ENCODE results near the gene PALM. TPM values are rescaled to one million over a fixed set of nuclear protein-coding genes. Genes with fewer than 3 reads are reported as not detected.

The PALM gene
- total RNA-seq, 4 donors from 2014 or later: 57.1 to 228 (median 77.4) TPM

GRCh38 chr19:685454-685931, 23.2 kb upstream of the PALM start:
- TF ChIP-seq, protein P1, sequence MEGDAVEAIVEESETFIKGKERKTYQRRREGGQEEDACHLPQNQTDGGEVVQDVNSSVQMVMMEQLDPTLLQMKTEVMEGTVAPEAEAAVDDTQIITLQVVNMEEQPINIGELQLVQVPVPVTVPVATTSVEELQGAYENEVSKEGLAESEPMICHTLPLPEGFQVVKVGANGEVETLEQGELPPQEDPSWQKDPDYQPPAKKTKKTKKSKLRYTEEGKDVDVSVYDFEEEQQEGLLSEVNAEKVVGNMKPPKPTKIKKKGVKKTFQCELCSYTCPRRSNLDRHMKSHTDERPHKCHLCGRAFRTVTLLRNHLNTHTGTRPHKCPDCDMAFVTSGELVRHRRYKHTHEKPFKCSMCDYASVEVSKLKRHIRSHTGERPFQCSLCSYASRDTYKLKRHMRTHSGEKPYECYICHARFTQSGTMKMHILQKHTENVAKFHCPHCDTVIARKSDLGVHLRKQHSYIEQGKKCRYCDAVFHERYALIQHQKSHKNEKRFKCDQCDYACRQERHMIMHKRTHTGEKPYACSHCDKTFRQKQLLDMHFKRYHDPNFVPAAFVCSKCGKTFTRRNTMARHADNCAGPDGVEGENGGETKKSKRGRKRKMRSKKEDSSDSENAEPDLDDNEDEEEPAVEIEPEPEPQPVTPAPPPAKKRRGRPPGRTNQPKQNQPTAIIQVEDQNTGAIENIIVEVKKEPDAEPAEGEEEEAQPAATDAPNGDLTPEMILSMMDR (IDR thresholded peaks at IDR 0.05; ENCODE audit: low read depth): no peak

DNA sequence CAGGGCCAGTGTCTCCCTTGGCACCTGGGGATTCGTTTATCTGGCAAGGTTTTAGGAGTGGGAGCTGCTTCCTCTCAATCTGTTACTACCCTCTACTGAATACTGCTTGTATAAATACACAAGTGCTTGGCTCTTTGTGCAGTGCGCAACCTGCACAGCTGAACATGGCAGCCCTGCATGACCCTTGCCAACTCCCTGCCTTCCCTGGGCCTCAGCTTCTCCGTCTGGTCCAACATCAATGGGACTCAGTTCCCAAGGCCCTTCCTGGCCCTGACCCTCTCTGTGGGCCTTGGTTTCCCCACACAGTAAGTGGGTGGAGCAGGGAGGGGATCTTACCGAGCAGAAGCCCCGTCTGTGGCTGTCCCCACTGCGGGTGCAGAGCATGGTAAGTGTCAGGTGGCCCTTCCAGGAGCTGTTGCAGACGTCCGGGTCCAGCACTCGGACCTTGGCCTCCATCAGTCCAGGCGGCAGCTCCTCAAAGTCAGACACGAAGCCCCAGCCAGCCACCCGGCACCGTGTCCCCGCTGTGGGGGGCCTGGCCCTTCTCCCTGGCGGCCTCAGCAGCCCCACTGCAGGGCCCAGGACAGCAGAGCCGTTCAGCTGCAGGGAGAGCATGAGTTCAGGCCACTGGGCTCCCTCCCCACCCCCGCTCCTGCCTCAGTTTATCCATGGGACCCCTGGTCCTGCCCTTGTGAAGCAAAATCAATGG, 22.0 kb upstream of the PALM start:
- TF ChIP-seq, protein P1 (IDR thresholded peaks at IDR 0.05; ENCODE audit: low read depth): no peak

GRCh38 chr19:687569-688166, 21.1 kb upstream of the PALM start:
- TF ChIP-seq, protein P1 (IDR thresholded peaks at IDR 0.05; ENCODE audit: low read depth): no peak

- TF ChIP-seq, protein P1 (IDR thresholded peaks at IDR 0.05; ENCODE audit: low read depth): no peak
These were observed 20.5 kb upstream of the PALM start for GRCh38 chr19:688214-688613.

GRCh38 chr19:688992-689391, 19.7 kb upstream of the PALM start:
- TF ChIP-seq, protein P1 (IDR thresholded peaks at IDR 0.05; ENCODE audit: low read depth): no peak

DNA sequence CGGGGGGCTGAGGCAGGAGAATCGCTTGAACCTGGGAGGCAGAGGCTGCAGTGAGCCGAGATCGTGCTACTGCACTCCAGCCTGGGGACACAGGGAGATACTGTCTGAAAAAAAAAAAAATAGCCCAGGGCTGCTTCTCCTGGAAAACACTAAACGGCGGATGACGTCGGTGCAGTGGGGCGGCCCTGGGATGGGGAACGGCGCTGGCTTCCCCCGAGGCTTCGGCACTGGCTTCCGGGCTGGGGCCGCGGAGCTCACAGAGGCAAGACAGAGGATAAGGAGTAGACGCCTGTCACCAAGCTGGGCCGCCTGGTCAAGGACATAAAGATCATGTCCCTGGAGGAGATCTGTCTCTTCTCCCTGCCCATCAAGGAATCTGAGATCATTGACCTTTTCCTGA, 18.5 kb upstream of the PALM start:
- TF ChIP-seq, protein P1 (IDR thresholded peaks at IDR 0.05; ENCODE audit: low read depth): no peak

DNA sequence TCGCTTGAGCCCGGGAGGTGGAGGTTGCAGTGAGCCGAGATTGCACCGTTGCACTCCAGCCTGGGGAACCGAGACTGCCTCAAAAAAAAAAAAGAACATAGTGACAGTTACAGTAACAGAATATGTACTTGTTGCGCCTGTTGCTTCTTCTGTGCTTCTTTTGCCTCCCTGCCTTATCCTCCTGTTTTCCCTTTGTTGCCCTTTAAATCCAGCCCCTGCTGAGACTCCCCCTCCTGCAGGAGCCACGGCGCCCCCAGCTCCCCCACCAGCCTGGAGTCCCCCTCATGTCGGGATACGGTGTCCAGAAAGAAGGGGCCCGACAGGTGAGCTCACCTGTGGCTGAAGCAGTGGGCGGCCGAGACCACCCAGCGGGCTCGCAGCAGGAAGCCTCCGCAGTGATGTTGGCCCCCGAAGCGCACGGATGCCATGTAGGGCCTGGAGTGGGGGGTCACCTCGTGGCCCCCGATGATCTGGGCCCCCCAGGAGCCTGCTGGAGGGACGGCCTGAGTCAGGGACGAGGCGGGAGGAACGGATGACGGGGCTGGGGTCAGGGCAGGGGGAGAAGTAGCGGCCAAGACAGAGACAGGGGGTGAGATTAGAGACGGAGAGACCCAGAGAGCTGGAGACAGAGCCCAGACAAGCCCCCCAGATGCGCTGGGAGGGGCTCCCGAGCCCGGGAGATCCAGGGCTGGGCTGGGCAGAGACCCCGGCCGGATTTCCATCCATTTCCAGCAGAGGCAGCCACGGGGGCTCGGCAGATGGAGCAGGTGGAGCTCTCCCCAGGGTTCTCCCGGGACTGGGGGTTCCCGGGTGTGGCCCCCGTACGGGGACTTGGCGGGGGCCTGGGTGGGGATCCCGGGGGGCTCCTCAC, 14.0 kb upstream of the PALM start:
- TF ChIP-seq, protein P1 (IDR thresholded peaks at IDR 0.05; ENCODE audit: low read depth): no peak

Measured in subcutaneous adipose tissue (tissue), 4 donors.